DOHH2 (cell line): ENCODE measurements around the gene HLX.

Source experiments
- H3F3A ChIP-seq: fragments of 200-600 bp; sonication (generic), shearing (Covaris generic); 2 replicates; pipeline ENCODE4 v1.6.0; 2016; ENCODE audit warnings: antibody characterized with exemption, mild to moderate bottlenecking; ENCODE audit not compliant: control insufficient read depth, insufficient read depth
- H3K27ac ChIP-seq: fragments of 200-600 bp; sonication (generic); 2 replicates; pipeline ENCODE4 v1.5.1; 2014; ENCODE audit warnings: low read depth, mild to moderate bottlenecking, low read length, moderate library complexity
- H3K27me3 ChIP-seq: fragments of 200-600 bp; sonication (generic); 2 replicates; pipeline ENCODE4 v1.6.1; 2014; ENCODE audit warnings: mild to moderate bottlenecking, low read length, mixed read lengths; ENCODE audit not compliant: control insufficient read depth
- H3K36me3 ChIP-seq: fragments of 200-600 bp; sonication (generic); 2 replicates; pipeline ENCODE4 v1.6.1; 2014; ENCODE audit warnings: mild to moderate bottlenecking, low read length, moderate library complexity, mixed read lengths; ENCODE audit not compliant: control insufficient read depth
- H3K4me1 ChIP-seq: fragments of 200-600 bp; sonication (generic); 2 replicates; pipeline ENCODE4 v1.6.1; 2014; ENCODE audit warnings: mild to moderate bottlenecking, low read length, mixed read lengths; ENCODE audit not compliant: control insufficient read depth
- H3K4me2 ChIP-seq: fragments of 200-600 bp; sonication (generic); 2 replicates; pipeline ENCODE4 v1.6.0; 2014; ENCODE audit warnings: mild to moderate bottlenecking, low read length, moderate library complexity
- H3K4me3 ChIP-seq: fragments of 200-600 bp; sonication (generic); 2 replicates; pipeline ENCODE4 v1.5.1; 2014; ENCODE audit warnings: mild to moderate bottlenecking, low read length, mixed read lengths
- H3K79me2 ChIP-seq: fragments of 200-600 bp; sonication (generic); 2 replicates; pipeline ENCODE4 v1.6.1; 2014; ENCODE audit warnings: mild to moderate bottlenecking, low read length, mixed read lengths; ENCODE audit not compliant: control insufficient read depth
- H3K9me2 ChIP-seq: fragments of 200-600 bp; sonication (generic); replicated peaks from 2 replicates; pipeline ENCODE4 v1.6.1; 2014; ENCODE audit warnings: mild to moderate bottlenecking, low read length, mixed read lengths; ENCODE audit not compliant: control insufficient read depth
- H3K9me3 ChIP-seq: fragments of 200-600 bp; sonication (generic); 2 replicates; pipeline ENCODE4 v1.6.1; 2014; ENCODE audit warnings: antibody characterized with exemption, low read length, mixed read lengths; ENCODE audit not compliant: control insufficient read depth, insufficient read depth
- H4K20me1 ChIP-seq: fragments of 200-600 bp; sonication (generic); 2 replicates; pipeline ENCODE4 v1.6.0; 2014; ENCODE audit warnings: low read depth, mild to moderate bottlenecking, antibody characterized with exemption, low read length, moderate library complexity; ENCODE audit not compliant: control insufficient read depth, insufficient read depth
- EZH2phosphoT487 ChIP-seq: fragments of 200-600 bp; sonication (generic); IDR thresholded peaks from 2 replicates; pipeline ENCODE4 v1.6.1; 2017; ENCODE audit warnings: borderline replicate concordance, mild to moderate bottlenecking, antibody characterized with exemption, low read length, moderate library complexity, mixed read lengths
- TF ChIP-seq, protein P1 (sequence below): fragments of 200-600 bp; sonication (generic); IDR thresholded peaks from one replicate; pipeline ENCODE4 v1.5.1; 2014; ENCODE audit warnings: antibody characterized with exemption, mild to moderate bottlenecking, low read depth, low read length; ENCODE audit not compliant: poor library complexity, severe bottlenecking

HLX gene

DNA sequence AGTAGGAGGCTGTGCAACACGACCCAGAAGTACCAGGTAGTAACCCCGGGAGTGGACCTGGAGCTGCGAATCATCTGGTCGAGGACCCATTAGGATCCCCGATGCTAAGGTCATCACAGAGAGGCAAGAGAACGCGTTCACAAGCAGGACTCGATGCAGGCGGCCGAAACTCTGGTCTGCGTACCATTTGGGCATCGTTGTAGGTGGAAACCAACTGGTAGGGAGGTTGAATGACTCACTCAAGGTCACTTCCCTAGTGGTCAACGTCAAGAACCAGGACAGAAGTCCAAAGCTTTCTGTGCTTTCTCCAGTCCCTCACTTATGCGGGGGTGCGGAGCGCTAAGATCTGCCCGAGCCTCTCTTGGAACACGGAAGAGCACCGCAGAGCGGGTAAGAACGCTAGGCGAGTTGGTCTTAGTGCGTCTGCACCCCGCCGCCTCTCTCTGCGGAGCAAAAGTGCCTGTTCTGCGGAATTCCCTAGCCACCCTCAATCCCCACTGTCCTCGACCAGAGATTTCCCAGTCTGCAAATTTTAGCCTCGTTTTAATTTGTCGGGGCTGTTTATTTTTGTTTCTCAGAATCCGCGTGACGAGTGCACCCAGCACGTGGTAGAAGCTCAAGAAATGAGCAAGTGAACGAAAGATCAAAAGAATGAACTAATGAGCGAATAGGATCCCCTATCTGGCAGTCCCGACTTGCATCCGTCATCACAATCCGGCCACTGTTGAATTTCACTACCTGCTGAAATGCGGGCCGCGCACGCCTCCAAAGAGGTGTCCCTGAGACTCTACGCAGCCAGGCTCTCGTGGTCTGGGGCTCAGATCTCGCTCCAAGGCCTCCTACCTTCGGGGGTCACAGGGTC lies 12.2 kb downstream of the HLX start:
- Histone ChIP-seq H3K79me2 (no peaks in the 10 kb centered on the region), H4K20me1 (no peaks in the 10 kb centered on the region), H3K9me3 (no peaks in the 10 kb centered on the region), H3K27me3 (no peaks in the 10 kb centered on the region), H3K36me3 (no peaks in the 10 kb centered on the region), H3K9me2 (no peaks in the 10 kb centered on the region), H3F3A (no peaks in the 10 kb centered on the region), H3K4me2 (no peak overlapping the region), H3K27ac (no peak overlapping the region), H3K4me3 (no peak overlapping the region), H3K4me1 (no peaks in the 10 kb centered on the region)
- no peak for TF ChIP-seq EZH2phosphoT487
- TF ChIP-seq, protein P1, sequence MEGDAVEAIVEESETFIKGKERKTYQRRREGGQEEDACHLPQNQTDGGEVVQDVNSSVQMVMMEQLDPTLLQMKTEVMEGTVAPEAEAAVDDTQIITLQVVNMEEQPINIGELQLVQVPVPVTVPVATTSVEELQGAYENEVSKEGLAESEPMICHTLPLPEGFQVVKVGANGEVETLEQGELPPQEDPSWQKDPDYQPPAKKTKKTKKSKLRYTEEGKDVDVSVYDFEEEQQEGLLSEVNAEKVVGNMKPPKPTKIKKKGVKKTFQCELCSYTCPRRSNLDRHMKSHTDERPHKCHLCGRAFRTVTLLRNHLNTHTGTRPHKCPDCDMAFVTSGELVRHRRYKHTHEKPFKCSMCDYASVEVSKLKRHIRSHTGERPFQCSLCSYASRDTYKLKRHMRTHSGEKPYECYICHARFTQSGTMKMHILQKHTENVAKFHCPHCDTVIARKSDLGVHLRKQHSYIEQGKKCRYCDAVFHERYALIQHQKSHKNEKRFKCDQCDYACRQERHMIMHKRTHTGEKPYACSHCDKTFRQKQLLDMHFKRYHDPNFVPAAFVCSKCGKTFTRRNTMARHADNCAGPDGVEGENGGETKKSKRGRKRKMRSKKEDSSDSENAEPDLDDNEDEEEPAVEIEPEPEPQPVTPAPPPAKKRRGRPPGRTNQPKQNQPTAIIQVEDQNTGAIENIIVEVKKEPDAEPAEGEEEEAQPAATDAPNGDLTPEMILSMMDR = no peak

DNA sequence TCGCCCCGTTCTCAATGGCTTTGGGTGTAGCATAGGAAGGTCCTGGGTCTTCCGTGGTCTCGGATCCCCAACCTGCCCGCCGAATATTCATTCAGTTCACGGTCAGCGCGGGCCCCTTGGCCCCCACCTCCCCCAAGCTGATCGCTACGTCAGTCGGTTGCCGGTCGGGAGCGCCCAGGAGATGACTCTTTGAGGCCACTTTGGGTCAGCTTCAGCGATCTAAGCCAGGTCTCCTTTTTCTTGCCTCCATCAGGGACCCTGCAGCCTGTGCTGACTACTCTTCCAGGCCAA lies 12.8 kb downstream of the HLX start:
- H3F3A ChIP-seq = no peaks in the 10 kb centered on the region
- no peaks in the 10 kb centered on the region for H3K4me1 ChIP-seq
- no peaks in the 10 kb centered on the region for H3K79me2 ChIP-seq
- no peak overlapping the region for H3K27ac ChIP-seq
- no peaks in the 10 kb centered on the region for H3K9me3 ChIP-seq
- H3K9me2 ChIP-seq = no peaks in the 10 kb centered on the region
- no peaks in the 10 kb centered on the region for H3K36me3 ChIP-seq
- H3K4me2 ChIP-seq = no peak overlapping the region
- H3K27me3 ChIP-seq = no peaks in the 10 kb centered on the region
- H4K20me1 ChIP-seq = no peaks in the 10 kb centered on the region
- H3K4me3 ChIP-seq = no peak overlapping the region
- TF ChIP-seq EZH2phosphoT487 = no peak
- TF ChIP-seq, protein P1 = no peak

DNA sequence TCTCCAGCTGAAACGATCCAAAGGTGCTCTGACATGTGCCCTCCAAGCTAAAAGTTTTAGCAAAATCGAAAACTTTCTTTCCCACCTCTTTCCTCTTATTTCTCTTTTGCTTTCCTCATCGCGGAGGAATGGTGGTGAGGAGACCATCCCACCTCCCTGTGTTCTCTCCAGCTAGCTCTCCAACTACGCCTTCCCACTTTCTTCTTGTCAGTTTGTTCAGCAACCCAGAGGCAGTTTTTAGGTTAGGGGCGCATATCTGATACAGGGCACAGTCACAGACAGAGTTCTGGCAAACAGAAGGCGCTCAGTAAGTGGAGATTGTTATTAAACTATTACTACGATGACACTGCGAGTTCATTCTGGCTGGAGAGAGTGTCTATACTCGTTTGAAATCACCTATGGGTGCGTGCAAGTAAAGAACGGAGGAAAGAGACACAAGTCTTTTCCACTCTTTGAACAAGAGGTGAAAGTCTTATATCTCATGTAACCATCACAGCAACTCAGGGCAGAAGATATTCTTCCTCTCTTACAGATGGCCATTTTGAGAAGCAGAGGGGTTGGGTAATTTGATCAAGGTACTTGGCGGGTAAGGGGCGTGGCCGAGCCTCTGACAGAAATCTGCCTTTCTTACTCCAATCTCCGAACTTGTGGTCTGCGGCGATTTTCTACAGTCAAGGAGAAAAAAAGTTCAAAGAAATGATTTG lies 13.9 kb downstream of the HLX start:
- H3K36me3 ChIP-seq = no peaks in the 10 kb centered on the region
- no peak for TF ChIP-seq EZH2phosphoT487
- TF ChIP-seq, protein P1 = no peak
- H4K20me1 ChIP-seq = no peaks in the 10 kb centered on the region
- H3K79me2 ChIP-seq = no peaks in the 10 kb centered on the region
- H3K9me2 ChIP-seq = no peaks in the 10 kb centered on the region
- no peaks in the 10 kb centered on the region for H3F3A ChIP-seq
- H3K27ac ChIP-seq = no peak overlapping the region
- H3K4me3 ChIP-seq = no peak overlapping the region
- H3K4me2 ChIP-seq = no peak overlapping the region
- no peaks in the 10 kb centered on the region for H3K9me3 ChIP-seq
- H3K27me3 ChIP-seq = no peaks in the 10 kb centered on the region
- no peaks in the 10 kb centered on the region for H3K4me1 ChIP-seq
